SJCRH30 (cell line): ENCODE results near the gene DBNDD2. TPM values are rescaled to one million over a fixed set of nuclear protein-coding genes. Genes with fewer than 3 reads are reported as not detected.
A peak's percentile ranks its signal among the peaks of the same experiment; 100 is the strongest.

Experiments
- DNase-seq, 2 experiments: peaks; one replicate each; pipeline ENCODE4 v3.0.0-alpha.2; 2015 to 2020
- H3K27ac ChIP-seq: fragments of 250-450 bp; sonication (Bioruptor Pico); 2 replicates; pipeline ENCODE4 v1.5.1; 2020; ENCODE audit warnings: mild to moderate bottlenecking, moderate library complexity
- H3K27me3 ChIP-seq: fragments of 250-450 bp; sonication (Bioruptor Pico); 2 replicates; pipeline ENCODE4 v1.5.1; 2020; ENCODE audit warnings: mild to moderate bottlenecking, moderate library complexity
- H3K36me3 ChIP-seq: fragments of 250-450 bp; sonication (Bioruptor Pico); 2 replicates; pipeline ENCODE4 v1.5.1; 2020; ENCODE audit warnings: mild to moderate bottlenecking, moderate library complexity
- H3K4me1 ChIP-seq: fragments of 250-450 bp; sonication (Bioruptor Pico); 2 replicates; pipeline ENCODE4 v1.5.1; 2020; ENCODE audit warnings: mild to moderate bottlenecking, moderate library complexity
- H3K4me3 ChIP-seq: fragments of 250-450 bp; sonication (Bioruptor Pico); 2 replicates; pipeline ENCODE4 v1.5.1; 2020; ENCODE audit warnings: mild to moderate bottlenecking, moderate library complexity
- H3K9me3 ChIP-seq: fragments of 250-450 bp; sonication (Bioruptor Pico); replicated peaks from 2 replicates; pipeline ENCODE4 v1.5.1; 2020; ENCODE audit warnings: mild to moderate bottlenecking, moderate library complexity
- total RNA-seq: library from RNA; depleted of rRNA; stranded (reverse); fragments of >200 nt; shearing (Covaris generic); gene quantifications from 2 replicates; pipeline ENCODE4 v1.2.3, GENCODE V29; 2014; rRNA removed

DBNDD2 gene
- 5.2 and 8.1 TPM in 2 replicates for total RNA-seq

DNA sequence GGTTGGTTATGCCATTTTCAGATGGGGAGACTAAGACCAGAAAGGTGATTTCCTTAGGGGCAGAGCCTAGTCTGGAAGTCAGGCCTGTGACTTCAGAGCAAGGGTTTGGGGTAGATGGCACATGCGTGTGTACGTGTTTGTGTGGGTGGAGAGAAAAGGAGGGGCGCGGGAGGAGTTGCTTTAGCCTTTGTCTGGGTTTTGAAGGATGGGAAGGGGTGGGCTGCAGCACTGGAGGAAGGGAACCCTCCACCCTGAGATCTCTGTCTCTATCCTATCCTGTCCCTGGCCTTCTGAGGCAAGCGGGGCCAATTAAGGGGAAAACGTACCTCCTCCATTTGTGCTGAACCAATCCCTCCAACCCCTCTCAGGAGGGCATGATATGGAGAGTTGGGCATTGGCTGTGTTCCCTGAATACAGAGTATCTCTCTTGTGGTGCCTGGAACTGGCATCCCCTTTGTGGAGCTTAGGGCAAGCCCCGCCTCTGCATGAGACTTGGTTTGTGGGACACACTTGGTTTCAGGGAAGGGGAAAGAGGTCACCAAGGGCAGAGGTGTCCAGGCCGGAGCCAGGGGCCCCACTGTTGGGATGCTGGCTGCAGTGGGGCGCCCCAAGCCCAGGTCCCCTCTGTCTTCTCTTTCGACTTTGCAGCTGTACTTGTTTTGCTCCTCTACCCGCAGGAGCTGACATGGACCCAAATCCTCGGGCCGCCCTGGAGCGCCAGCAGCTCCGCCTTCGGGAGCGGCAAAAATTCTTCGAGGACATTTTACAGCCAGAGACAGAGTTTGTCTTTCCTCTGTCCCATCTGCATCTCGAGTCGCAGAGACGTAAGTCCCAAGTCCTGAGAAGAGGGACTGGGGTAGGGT lies at the start of gene DBNDD2:
DBNDD2 (plus strand) TSS at position 507 of the 863 bp plus-strand sequence; CDS start at position 686, 179 bp downstream.
- Histone ChIP-seq H3K4me1 (no peaks in the 10 kb centered on the region), H3K27ac (no peak within 1 kb of the TSS), H3K36me3 (no peaks in the 10 kb centered on the region), H3K27me3 (no peaks in the 10 kb centered on the region; the same call in 1 of the 2 replicates), H3K9me3 (no peaks in the 10 kb centered on the region), H3K4me3 (peak within 1 kb of the TSS; percentile 62)
- DNase-seq = no peak

DNA sequence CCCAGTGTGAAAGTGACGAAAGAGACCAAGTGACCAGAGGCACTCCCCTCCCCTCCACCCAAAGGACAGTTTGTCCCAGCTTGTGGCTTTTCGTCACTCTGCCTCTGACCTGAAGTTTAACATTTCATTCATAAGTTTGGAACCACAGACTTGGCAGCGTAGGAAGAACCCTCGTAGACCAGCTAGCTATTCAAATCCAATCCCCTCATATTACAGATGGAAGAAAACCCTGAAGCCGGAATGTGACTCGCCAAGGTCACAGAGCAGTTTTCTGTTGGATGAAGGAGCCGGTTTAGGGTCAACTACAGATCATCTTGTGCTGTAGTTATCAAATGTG lies 49.1 kb upstream of the DBNDD2 start:
- Histone ChIP-seq H3K27ac (peak overlapping the region; percentile 81), H3K36me3 (no peaks in the 10 kb centered on the region), H3K27me3 (no peaks in the 10 kb centered on the region), H3K4me3 (no peak overlapping the region), H3K9me3 (no peaks in the 10 kb centered on the region), H3K4me1 (peaks cover 50% of the 10 kb centered on the region)
- peak in 1 of 2 experiments; percentile 54 for DNase-seq

DNA sequence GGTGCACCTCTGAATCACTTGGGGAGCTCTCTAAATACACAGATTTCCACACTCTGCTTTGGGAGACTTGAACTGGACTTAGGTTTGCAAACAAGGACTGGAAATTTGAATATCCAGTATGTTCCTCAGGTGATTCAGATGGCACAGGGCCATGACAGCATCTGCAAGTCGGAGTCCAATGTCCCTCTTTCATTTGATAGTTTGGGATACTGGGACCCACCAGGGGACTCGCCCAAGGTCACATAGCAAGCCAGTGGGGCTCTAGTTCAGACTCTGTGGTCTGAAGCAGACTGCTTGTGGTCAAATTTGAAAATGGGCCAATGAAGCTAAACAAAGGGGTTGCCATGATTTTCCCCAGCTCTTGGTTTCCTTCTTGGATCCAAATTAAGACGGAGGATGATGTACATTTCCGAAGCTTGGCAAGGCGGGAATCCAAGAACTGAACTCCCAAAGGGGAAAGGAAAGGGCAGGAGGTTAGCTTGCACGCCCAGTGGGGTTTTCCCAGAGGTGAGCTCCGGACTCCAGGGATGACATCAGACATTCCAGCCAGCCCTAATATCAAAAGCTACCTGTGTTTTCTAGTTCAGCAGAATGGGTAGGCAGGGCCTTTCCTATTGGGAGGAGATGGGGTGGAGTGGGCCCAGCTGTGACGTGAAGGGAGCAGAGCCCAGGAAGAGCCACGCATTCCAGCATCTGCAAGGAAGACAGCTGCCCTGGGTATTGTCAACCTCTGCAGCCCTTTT lies 48.5 kb upstream of the DBNDD2 start:
- DNase-seq = peak; percentile 87 to 93

DNA sequence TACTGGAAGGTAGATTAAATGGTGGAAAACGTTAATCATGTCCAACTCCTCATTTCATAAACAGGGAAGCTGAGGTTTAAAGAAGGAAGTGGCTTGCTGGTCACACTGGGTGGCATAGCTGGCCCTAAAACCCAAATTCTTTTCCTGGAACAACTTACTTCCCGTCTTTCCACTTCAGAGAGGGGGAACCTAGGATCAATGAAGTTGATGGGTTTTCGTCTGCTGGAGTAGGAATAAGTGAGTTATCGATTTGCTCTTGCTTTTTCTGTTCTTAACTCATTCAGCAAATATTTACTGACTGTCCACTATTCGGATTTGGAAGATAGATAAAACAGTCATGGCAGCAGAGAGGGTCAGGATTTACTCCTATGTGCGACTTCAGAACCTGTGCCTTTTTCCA lies 46.3 kb upstream of the DBNDD2 start:
- no peak overlapping the region for H3K4me3 ChIP-seq
- H3K27me3 ChIP-seq = no peaks in the 10 kb centered on the region
- H3K27ac ChIP-seq = no peak overlapping the region
- H3K4me1 ChIP-seq = peaks cover 39% of the 10 kb centered on the region
- no peak for DNase-seq
- H3K9me3 ChIP-seq = no peaks in the 10 kb centered on the region
- 0 out of 2 replicates have a peak, but pooled peaks cover 3% of the 10 kb centered on the region for H3K36me3 ChIP-seq

More for the DNA sequence above, 48.5 kb upstream of the DBNDD2 start:
- Histone ChIP-seq H3K9me3 (no peaks in the 10 kb centered on the region), H3K4me3 (no peak overlapping the region), H3K27me3 (no peaks in the 10 kb centered on the region), H3K27ac (peak overlapping the region; percentile 81), H3K36me3 (no peaks in the 10 kb centered on the region), H3K4me1 (peaks cover 47% of the 10 kb centered on the region)

GRCh38 chr20:45362804-45363610 lies 45.1 kb upstream of the DBNDD2 start, which contains the start of gene SYS1:
TSS of gene SYS1 (plus strand) at chr20:45363156. CDS start at chr20:45363532, 376 bp downstream.
- peak within 1 kb of the TSS; percentile 75 for H3K27ac ChIP-seq

DNA sequence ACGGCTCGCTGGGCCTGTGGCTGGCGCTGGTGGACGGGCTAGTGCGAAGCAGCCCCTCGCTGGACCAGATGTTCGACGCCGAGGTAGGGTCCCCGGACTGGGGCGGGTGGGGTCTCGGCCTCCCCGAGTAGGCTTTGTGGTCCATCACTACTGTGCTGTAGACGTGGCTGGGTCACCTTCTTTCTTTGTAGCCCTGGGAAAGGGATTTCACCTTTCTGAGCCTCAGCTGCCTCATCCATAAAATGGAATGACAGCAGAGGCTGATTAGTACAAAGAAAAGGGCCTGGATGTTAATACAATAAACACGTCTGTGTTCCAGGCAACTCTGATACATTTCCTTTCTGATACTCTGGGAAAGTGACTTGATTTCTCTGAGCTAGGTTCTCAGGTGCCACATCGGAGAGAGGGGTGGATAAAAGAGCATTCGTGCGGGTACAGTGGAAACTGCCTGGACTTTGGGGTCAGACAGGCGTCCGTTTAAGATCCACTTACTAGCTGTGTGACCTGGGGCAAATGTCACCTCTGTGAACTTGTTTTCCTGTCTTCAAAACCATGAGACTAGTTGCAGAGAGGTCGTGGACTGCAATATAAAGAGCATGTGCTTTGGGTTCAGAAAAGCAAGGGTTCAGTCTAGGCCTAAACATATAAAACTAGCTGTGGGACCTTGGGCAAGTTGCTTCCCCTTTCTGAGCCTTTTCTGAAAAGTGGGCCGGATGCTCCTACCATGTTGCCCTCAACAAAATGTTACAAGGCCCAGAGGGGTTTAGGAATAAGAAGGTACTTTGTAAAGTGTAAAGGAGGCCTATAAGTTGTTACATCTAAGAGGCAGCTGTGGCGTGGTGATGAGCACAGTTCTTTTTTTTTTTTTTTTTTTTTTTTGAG lies 44.2 kb upstream of the DBNDD2 start:
- no peaks in the 10 kb centered on the region for H3K27me3 ChIP-seq
- H3K4me3 ChIP-seq = peak overlapping the region; percentile 78
- no peaks in the 10 kb centered on the region for H3K9me3 ChIP-seq
- peaks cover 7% of the 10 kb centered on the region; the same call in 1 of the 2 replicates for H3K36me3 ChIP-seq
- peaks cover 27% of the 10 kb centered on the region for H3K4me1 ChIP-seq
- DNase-seq = no peak
- peak overlapping the region; percentile 75 for H3K27ac ChIP-seq

More at GRCh38 chr20:45362804-45363610, 45.1 kb upstream of the DBNDD2 start, which contains the start of gene SYS1:
- H3K36me3 ChIP-seq = peaks cover 7% of the 10 kb centered on the region; the same call in 1 of the 2 replicates
- H3K9me3 ChIP-seq = no peaks in the 10 kb centered on the region
- peaks cover 36% of the 10 kb centered on the region for H3K4me1 ChIP-seq
- H3K4me3 ChIP-seq = peak within 1 kb of the TSS; percentile 78
- peak; percentile 100 for DNase-seq
- H3K27me3 ChIP-seq = no peaks in the 10 kb centered on the region

DNA sequence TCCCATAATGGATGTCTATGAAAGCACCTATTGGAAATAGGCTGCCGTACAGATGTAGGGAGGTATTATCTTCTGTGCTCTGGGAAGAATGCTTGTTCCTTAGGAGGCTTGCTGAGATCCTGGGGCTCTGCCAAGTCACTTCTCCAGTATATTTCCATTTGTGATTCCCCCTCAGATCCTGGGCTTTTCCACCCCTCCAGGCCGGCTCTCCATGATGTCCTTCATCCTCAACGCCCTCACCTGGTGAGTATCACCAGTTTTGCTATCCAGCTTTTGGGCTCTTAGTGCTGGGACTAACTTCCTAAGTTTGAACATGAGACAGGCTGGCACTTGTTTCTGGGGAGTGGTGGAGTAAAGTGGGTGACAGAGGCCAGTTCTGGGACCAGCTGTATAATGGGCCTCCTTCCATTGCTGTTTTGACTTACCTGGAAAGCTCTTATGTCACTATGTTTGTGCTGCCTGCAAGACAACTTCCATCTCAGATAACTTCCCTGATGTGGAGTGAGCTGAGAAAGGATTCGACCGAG lies 42.6 kb upstream of the DBNDD2 start:
- H3K27ac ChIP-seq = no peak overlapping the region
- no peak overlapping the region for H3K4me3 ChIP-seq
- no peaks in the 10 kb centered on the region for H3K9me3 ChIP-seq
- H3K36me3 ChIP-seq = peaks cover 7% of the 10 kb centered on the region; the same call in 1 of the 2 replicates
- H3K27me3 ChIP-seq = no peaks in the 10 kb centered on the region
- peaks cover 11% of the 10 kb centered on the region for H3K4me1 ChIP-seq
- DNase-seq = no peak

DNA sequence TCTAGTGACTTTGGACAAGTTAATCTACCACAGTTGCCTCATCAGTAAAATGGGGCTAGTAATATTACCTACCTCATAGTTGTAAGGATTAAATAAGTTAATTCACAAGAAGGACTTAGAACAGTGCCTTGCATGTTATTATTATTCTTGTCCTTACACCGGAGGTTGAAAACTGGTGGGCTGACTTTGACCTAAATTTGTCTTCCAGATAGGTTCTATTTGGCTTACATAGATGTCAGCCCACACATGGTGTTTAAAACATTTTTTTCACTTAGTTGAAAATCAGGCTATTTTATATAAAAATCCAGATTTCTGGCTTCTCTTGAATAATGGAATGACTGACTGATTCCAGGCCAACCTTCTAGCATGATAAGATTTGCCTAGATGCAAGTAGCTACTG lies 41.9 kb upstream of the DBNDD2 start:
- DNase-seq = no peak
- Histone ChIP-seq H3K27me3 (no peaks in the 10 kb centered on the region), H3K36me3 (peaks cover 7% of the 10 kb centered on the region; the same call in 1 of the 2 replicates), H3K4me3 (no peak overlapping the region), H3K27ac (no peak overlapping the region), H3K9me3 (no peaks in the 10 kb centered on the region), H3K4me1 (peaks cover 4% of the 10 kb centered on the region)

DNA sequence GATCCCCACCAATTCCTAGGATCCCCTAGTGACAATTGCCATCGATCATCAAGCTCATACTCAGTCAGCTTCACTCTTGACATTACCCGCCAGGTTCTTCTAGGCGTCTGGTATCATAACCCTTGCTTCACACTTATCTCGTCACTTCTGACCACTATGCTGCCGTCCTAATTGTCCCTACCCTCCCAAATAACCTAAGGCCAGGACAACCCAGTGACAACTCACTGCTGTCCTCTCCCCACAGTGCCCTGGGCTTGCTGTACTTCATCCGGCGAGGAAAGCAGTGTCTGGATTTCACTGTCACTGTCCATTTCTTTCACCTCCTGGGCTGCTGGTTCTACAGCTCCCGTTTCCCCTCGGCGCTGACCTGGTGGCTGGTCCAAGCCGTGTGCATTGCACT lies 41.5 kb upstream of the DBNDD2 start:
- DNase-seq = no peak
- no peaks in the 10 kb centered on the region for H3K27me3 ChIP-seq
- H3K36me3 ChIP-seq = peaks cover 8% of the 10 kb centered on the region
- H3K27ac ChIP-seq = no peak overlapping the region
- no peaks in the 10 kb centered on the region for H3K9me3 ChIP-seq
- H3K4me3 ChIP-seq = no peak overlapping the region
- H3K4me1 ChIP-seq = peaks cover 3% of the 10 kb centered on the region; the same call in 1 of the 2 replicates

GRCh38 chr20:45367126-45367525 lies 41.0 kb upstream of the DBNDD2 start:
- H3K27ac ChIP-seq = no peak overlapping the region
- DNase-seq = no peak
- H3K4me1 ChIP-seq = peaks cover 3% of the 10 kb centered on the region; the same call in 1 of the 2 replicates
- H3K27me3 ChIP-seq = no peaks in the 10 kb centered on the region
- H3K4me3 ChIP-seq = no peak overlapping the region
- peaks cover 9% of the 10 kb centered on the region for H3K36me3 ChIP-seq
- no peaks in the 10 kb centered on the region for H3K9me3 ChIP-seq

DNA sequence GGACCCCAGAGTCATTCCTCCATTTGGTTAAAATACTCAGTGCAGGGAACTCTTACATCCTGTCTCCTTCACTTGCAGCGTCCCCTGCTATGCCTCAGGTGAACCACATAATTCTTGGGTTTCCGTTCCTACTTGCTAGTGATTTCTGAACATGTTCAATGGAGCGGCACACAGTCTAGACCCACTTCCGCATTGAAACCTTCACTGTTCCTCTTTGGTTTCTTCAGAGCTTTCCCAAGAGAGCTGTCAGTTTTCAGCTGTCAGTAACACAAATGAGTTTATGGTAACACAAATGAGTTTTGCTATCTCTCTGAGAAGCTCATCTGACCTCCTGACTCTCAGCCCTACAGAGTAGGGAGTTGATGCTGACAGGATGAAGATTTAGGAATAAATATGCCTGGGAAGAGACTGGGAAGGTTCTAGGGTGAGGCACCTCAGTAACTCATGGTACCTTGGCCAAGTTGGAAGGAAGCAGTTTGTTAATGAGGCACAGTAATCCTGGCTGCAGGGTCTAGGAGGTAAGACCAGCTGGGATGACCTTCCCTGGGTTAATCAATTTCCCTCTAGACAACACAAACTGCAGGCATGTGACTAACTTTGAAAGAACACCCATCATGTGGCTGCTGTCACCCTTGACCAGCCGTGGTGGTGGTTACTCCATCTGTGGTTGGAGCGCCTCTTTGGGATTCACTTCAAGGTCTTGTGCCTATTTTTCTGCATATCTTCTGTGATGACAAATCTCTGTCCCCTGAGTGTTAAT lies 39.7 kb upstream of the DBNDD2 start:
- Histone ChIP-seq H3K27me3 (no peaks in the 10 kb centered on the region), H3K9me3 (no peaks in the 10 kb centered on the region), H3K4me1 (no peaks in the 10 kb centered on the region), H3K36me3 (peaks cover 9% of the 10 kb centered on the region), H3K27ac (no peak overlapping the region), H3K4me3 (no peak overlapping the region)
- DNase-seq = no peak

- no peak for DNase-seq
Measured at GRCh38 chr20:45370571-45371160, 37.4 kb upstream of the DBNDD2 start.

More at GRCh38 chr20:45370571-45371160, 37.4 kb upstream of the DBNDD2 start:
- H3K9me3 ChIP-seq = no peaks in the 10 kb centered on the region
- no peaks in the 10 kb centered on the region for H3K27me3 ChIP-seq
- H3K4me1 ChIP-seq = no peaks in the 10 kb centered on the region
- H3K4me3 ChIP-seq = no peak overlapping the region
- peaks cover 9% of the 10 kb centered on the region for H3K36me3 ChIP-seq
- no peak overlapping the region for H3K27ac ChIP-seq
